ENCODE measurements around the gene U2AF2. TPM values are rescaled to one million over a fixed set of nuclear protein-coding genes. Genes with fewer than 3 reads are reported as not detected.

The U2AF2 gene
- total RNA-seq, 1 experiment from 2014 or later = 323 TPM

GRCh38 chr19:55615543-55616394 lies 39.1 kb upstream of the U2AF2 start:
- intact Hi-C loops (cut with micrococcal nuclease; ENCODE audit: unreplicated experiment) = no loop called here
- Histone ChIP-seq H3K4me1 (replicated peaks; ENCODE audit: insufficient read depth) (no peaks in the 10 kb centered on the region), H3K9me2 (ENCODE audit: insufficient read depth) (no peaks in the 10 kb centered on the region), H3K36me3 (ENCODE audit: low read depth) (peaks cover 3% of the 10 kb centered on the region; the same call in 1 of the 2 replicates), H4K20me1 (ENCODE audit: insufficient read depth) (peaks cover 14% of the 10 kb centered on the region), H3K27me3 (ENCODE audit: insufficient read depth, low read depth) (no peaks in the 10 kb centered on the region), H3K27ac (no peak overlapping the region), H3K79me2 (ENCODE audit: low read depth) (no peaks in the 10 kb centered on the region), H3K4me3 (no peak overlapping the region), H3K4me2 (no peak overlapping the region), H2AFZ (no peak overlapping the region), H3F3A (ENCODE audit: insufficient read depth, low read depth) (peaks cover 39% of the 10 kb centered on the region), H3K9me3 (ENCODE audit: insufficient read depth, low read depth) (no peaks in the 10 kb centered on the region)
- POLR2A ChIA-PET (ENCODE audit: unreplicated experiment) = no interaction called here
- CTCF ChIA-PET = no interaction called here
- TF ChIP-seq EZH2 (IDR thresholded peaks at IDR 0.05; ENCODE audit: low read depth) = no peak
- TF ChIP-seq CTCF (conservative IDR thresholded peaks at IDR 0.05) = no peak
- DNase-seq = peak in 1 of 2 experiments; percentile 30
- BruUV-seq (replicated peaks) = no TSS peak

GRCh38 chr19:55616395-55616875 lies 38.4 kb upstream of the U2AF2 start:
- no TSS peak for BruUV-seq (replicated peaks)
- CTCF ChIA-PET = no interaction called here
- H3K79me2 ChIP-seq (ENCODE audit: low read depth) = no peaks in the 10 kb centered on the region
- no peak for DNase-seq
- TF ChIP-seq EZH2 (IDR thresholded peaks at IDR 0.05; ENCODE audit: low read depth) (no peak), CTCF (conservative IDR thresholded peaks at IDR 0.05) (no peak)
- peaks cover 3% of the 10 kb centered on the region; the same call in 1 of the 2 replicates for H3K36me3 ChIP-seq (ENCODE audit: low read depth)
- H3K9me3 ChIP-seq (ENCODE audit: insufficient read depth, low read depth) = no peaks in the 10 kb centered on the region
- intact Hi-C loops (cut with micrococcal nuclease; ENCODE audit: unreplicated experiment) = no loop called here
- H3K4me1 ChIP-seq (replicated peaks; ENCODE audit: insufficient read depth) = no peaks in the 10 kb centered on the region
- H3K9me2 ChIP-seq (ENCODE audit: insufficient read depth) = no peaks in the 10 kb centered on the region
- H2AFZ ChIP-seq = no peak overlapping the region
- H3K4me2 ChIP-seq = no peak overlapping the region
- H3K4me3 ChIP-seq = no peak overlapping the region
- no peak overlapping the region for H3K27ac ChIP-seq
- POLR2A ChIA-PET (ENCODE audit: unreplicated experiment) = interaction anchor here (0.5 kb wide), 1 partner anchor 11 kb away, joined by 4 read pairs; the partner anchor contains the start of gene ZNF865
- H3K27me3 ChIP-seq (ENCODE audit: insufficient read depth, low read depth) = no peaks in the 10 kb centered on the region
- H3F3A ChIP-seq (ENCODE audit: insufficient read depth, low read depth) = peaks cover 39% of the 10 kb centered on the region
- peaks cover 14% of the 10 kb centered on the region for H4K20me1 ChIP-seq (ENCODE audit: insufficient read depth)

- TF ChIP-seq EZH2 (IDR thresholded peaks at IDR 0.05; ENCODE audit: low read depth) (no peak), CTCF (conservative IDR thresholded peaks at IDR 0.05) (no peak)
- peaks cover 31% of the 10 kb centered on the region for H3F3A ChIP-seq (ENCODE audit: insufficient read depth, low read depth)
- H4K20me1 ChIP-seq (ENCODE audit: insufficient read depth) = peaks cover 9% of the 10 kb centered on the region
- CTCF ChIA-PET = interaction anchor here (0.5 kb wide), 1 partner anchor 561 kb away, joined by 4 read pairs; no protein-coding TSS in a partner anchor
- H3K79me2 ChIP-seq (ENCODE audit: low read depth) = no peaks in the 10 kb centered on the region
- H2AFZ ChIP-seq = no peak overlapping the region
- POLR2A ChIA-PET (ENCODE audit: unreplicated experiment) = no interaction called here
- no peaks in the 10 kb centered on the region for H3K27me3 ChIP-seq (ENCODE audit: insufficient read depth, low read depth)
- H3K4me2 ChIP-seq = no peak overlapping the region
- no peak overlapping the region for H3K27ac ChIP-seq
- H3K9me2 ChIP-seq (ENCODE audit: insufficient read depth) = no peaks in the 10 kb centered on the region
- no TSS peak for BruUV-seq (replicated peaks)
- intact Hi-C loops (cut with micrococcal nuclease; ENCODE audit: unreplicated experiment) = no loop called here
- H3K36me3 ChIP-seq (ENCODE audit: low read depth) = peaks cover 3% of the 10 kb centered on the region; the same call in 1 of the 2 replicates
- H3K9me3 ChIP-seq (ENCODE audit: insufficient read depth, low read depth) = no peaks in the 10 kb centered on the region
- no peak for DNase-seq
- no peak overlapping the region for H3K4me3 ChIP-seq
- no peaks in the 10 kb centered on the region for H3K4me1 ChIP-seq (replicated peaks; ENCODE audit: insufficient read depth)
Measured at GRCh38 chr19:55617426-55617825, 37.4 kb upstream of the U2AF2 start.
